ENCODE data around the gene TRABD. TPM values are rescaled to one million over a fixed set of nuclear protein-coding genes. Genes with fewer than 3 reads are reported as not detected.
A peak's percentile ranks its signal among the peaks of the same experiment; 100 is the strongest.

The TRABD gene
- total RNA-seq, 1 donor, result 15.5 TPM

DNA sequence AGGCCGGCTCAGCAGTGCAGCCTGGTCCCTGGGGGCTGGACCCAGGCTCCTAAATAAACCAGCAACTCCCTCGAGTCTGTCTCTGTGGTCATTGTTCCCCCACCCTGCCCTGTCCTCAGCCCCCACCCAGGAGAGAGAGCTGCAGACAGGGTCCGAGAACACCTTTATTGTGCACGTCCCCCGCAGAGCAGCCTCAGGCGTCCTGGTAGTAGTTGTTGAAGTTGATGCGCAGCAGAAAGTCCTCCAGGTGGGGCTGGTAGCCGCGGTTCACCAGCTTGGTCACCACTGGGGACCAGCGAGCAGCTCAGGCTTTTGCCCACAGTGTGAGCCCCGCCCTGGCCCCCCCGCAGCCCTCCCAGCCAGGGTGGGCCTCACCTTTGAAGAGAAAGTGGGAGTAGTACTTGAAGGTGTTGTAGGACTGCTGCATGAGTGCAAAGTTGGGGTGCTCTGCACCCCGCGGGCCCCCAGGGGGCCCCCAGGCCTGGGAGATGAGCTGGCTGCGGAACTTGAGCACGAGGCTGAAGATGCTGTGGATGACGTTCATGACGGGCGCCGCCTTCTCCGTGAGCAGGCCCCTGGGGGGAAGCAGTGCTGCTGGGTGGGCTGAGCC lies 31.9 kb downstream of the TRABD start:
- H3K4me3 ChIP-seq (ENCODE audit: low read depth, low read length), result no peak overlapping the region
- TF ChIP-seq, protein P1, sequence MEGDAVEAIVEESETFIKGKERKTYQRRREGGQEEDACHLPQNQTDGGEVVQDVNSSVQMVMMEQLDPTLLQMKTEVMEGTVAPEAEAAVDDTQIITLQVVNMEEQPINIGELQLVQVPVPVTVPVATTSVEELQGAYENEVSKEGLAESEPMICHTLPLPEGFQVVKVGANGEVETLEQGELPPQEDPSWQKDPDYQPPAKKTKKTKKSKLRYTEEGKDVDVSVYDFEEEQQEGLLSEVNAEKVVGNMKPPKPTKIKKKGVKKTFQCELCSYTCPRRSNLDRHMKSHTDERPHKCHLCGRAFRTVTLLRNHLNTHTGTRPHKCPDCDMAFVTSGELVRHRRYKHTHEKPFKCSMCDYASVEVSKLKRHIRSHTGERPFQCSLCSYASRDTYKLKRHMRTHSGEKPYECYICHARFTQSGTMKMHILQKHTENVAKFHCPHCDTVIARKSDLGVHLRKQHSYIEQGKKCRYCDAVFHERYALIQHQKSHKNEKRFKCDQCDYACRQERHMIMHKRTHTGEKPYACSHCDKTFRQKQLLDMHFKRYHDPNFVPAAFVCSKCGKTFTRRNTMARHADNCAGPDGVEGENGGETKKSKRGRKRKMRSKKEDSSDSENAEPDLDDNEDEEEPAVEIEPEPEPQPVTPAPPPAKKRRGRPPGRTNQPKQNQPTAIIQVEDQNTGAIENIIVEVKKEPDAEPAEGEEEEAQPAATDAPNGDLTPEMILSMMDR (IDR thresholded peaks at IDR 0.05; ENCODE audit: insufficient read depth, low read length), result no peak
- no peak for DNase-seq (ENCODE audit: low read depth)

DNA sequence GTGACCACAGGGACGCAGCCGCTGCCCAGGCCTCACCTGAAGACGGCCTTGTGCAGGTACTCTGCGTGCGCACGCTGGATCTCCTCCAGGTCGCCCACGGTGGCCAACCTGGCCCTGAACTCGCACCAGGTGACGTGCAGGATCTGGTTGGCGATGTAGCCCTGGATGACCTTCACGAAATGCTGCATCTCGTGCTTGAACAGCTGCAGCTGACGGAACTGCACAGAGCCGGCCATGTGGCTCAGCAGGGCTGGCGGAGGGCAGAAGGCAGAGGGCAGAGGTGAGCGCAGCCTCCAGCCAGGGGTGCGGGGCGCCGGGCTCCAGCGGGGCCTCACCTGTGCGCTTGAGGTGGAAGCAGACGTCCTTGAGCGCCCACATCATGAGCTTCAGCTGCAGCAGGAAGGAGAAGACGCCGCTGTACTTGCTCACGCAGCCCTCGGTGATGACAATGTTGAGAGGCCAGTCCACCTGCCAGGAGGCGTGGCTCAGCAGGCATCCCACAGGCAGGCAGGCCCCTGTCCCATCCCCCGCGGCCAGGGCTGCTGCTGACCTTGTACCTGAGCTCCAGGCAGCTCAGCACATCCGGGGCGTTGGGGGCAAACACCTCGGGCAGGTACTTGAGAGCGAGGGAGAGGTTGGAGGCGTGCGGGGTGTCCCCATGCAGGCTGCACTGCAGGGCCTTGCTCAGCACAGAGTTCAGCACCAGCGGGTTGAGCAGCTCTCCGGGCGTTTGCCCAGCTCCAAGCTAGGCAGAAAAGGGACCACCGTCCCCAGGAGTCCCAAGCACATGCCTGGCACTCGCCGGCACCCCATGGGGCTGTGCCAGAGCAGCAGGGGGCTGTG lies 32.7 kb downstream of the TRABD start:
- no peak overlapping the region for H3K4me3 ChIP-seq (ENCODE audit: low read depth, low read length)
- TF ChIP-seq, protein P1 (IDR thresholded peaks at IDR 0.05; ENCODE audit: insufficient read depth, low read length), result no peak
- DNase-seq (ENCODE audit: low read depth), result no peak

DNA sequence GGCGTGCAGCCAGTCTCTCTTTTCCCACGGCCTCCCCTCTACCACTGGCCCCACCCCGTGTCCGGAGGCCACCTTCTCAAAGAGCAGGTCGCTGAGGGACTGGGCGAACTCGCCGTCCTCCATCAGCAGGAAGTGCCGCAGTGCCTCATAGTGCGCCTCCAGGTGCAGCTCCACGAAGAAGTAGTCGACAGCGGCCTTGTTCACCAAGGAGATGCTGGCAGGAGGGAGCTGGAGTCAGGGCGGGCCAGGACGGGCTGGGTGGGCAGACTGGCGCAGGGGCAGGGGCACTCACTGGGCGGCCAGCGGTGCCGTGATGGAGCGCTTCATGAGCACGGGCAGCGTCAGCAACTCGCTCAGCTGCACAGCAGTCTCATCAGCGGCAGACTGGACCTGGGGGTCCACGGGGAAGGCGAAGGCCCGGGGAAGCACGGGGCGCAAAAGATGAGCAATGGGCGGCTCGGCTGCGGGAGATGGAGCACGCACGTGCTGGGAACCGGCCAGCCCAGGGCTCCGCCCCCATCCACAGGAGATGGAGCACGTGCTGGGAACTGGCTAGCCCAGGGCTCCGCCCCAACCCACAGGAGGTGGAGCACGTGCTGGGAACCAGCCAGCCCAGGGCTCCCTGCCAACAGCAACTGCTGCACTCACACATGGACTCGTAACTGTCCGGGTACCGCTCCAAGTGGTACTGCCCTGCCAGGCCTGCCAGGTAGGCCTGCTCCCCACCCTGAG lies 33.4 kb downstream of the TRABD start:
- peak; percentile 61 for DNase-seq (ENCODE audit: low read depth)
- no peak overlapping the region for H3K4me3 ChIP-seq (ENCODE audit: low read depth, low read length)
- TF ChIP-seq, protein P1 (IDR thresholded peaks at IDR 0.05; ENCODE audit: insufficient read depth, low read length), result no peak

DNA sequence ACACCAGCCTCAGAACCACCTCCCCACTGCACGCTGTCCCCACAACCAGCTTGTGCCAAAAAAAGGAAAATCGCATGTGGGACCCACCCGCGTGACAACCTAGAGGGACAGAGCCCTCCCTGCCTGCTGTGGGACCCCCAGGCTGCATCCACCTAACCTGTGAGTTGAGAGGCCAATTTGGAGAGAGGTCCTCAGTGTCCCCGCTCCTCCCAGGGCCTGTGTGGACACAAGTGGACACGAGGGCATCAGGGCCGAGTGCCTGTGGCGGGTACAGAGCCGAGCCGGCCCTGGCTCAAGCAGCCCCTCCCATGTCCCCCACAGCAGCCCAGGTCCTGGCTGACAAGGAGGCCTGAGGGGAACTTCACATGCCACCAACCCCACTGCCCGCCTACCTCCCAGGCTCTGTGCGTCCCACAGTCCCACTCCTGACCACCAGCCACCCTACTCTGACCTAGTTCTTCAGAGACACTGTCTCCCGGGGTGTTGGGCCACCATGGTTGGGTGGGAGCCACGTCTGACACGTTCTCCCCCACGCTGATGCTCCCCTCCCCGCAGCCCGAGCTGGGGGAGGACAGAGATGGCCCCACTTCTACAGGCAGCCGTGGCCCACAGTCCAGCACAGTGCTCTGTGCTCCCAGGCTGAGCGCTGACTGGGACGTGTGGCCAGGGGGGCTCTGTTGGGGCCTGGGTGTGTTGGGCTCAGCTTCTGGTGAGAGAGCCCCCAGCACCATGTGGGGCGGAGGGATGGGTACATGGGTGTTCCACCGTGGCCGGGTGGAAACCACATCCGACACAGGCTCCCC lies 34.3 kb downstream of the TRABD start:
- TF ChIP-seq, protein P1 (IDR thresholded peaks at IDR 0.05; ENCODE audit: insufficient read depth, low read length), result no peak
- DNase-seq (ENCODE audit: low read depth), result no peak
- H3K4me3 ChIP-seq (ENCODE audit: low read depth, low read length), result no peak overlapping the region

DNA sequence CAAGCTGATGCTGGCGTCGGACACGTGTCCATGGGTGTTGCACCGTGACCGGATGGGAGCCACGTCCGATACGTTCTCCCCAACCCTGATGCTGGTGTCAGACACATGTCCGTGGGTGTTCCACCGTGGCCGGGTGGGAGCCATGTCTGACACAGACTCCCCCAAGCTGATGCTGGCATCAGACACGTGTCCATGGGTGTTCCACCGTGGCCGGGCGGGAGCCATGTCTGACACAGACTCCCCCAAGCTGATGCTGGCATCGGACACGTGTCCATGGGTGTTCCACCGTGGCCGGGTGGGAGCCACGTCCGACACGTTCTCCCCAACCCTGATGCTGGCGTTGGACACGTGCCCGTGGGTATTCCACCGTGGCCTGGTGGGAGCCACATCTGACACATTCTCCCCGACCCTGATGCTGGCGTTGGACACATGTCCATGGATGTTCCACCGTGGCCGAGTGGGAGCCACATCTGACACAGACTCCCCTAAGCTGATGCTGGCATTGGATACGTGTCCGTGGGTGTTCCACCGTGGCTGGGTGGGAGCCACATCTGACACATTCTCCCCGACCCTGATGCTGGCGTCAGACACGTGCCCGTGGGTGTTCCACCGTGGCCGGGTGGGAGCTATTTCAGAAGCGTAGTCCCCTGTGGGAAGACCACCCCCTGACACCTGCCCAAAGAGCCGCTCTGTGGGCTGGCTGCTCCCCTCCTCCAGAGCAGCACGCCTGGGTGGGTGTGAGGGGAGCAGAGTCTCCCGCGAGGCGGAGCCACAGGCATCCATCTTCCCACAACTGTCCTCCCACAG lies 35.1 kb downstream of the TRABD start:
- TF ChIP-seq, protein P1 (IDR thresholded peaks at IDR 0.05; ENCODE audit: insufficient read depth, low read length), result no peak
- H3K4me3 ChIP-seq (ENCODE audit: low read depth, low read length), result no peak overlapping the region
- no peak for DNase-seq (ENCODE audit: low read depth)

All from fibroblast of the aortic adventitia (primary cell).